H1 (cell line): ENCODE measurements around the gene GALNT6. TPM values are rescaled to one million over a fixed set of nuclear protein-coding genes. Genes with fewer than 3 reads are reported as not detected.
A peak's percentile ranks its signal among the peaks of the same experiment; 100 is the strongest.

Source experiments
- EP300 ChIP-seq, 2 experiments: IDR thresholded peaks; 1 replicate in 1 of 2; 2 replicates in 1 of 2; pipeline ENCODE4 v1.6.1; 2011 to 2012; ENCODE audit warnings: low read depth in 2 of 2, low read length in 2 of 2, mild to moderate bottlenecking in 2 of 2, borderline replicate concordance in 1 of 2, inconsistent platforms in 1 of 2, moderate library complexity in 1 of 2
- GABPA ChIP-seq: IDR thresholded peaks from 2 replicates; pipeline ENCODE4 v1.6.1; 2011; ENCODE audit warnings: mild to moderate bottlenecking, low read length, moderate library complexity, borderline replicate concordance; ENCODE audit not compliant: insufficient read depth
- PHF8 ChIP-seq: fragments of 200-600 bp; sonication (generic); conservative IDR thresholded peaks from 2 replicates; pipeline ENCODE4 v1.7.1; 2012; ENCODE audit warnings: low read depth, mild to moderate bottlenecking, inconsistent platforms, low read length, moderate library complexity
- SAP30 ChIP-seq: fragments of 300-600 bp; sonication (generic); IDR thresholded peaks from 2 replicates; pipeline ENCODE4 v1.7.1; 2012; ENCODE audit warnings: low read length, moderate library complexity, mild to moderate bottlenecking, inconsistent platforms; ENCODE audit not compliant: insufficient read depth, insufficient replicate concordance
- SIX5 ChIP-seq: IDR thresholded peaks from 2 replicates; pipeline ENCODE4 v1.6.1; 2011; ENCODE audit warnings: mild to moderate bottlenecking, low read depth, low read length
- TAF7 ChIP-seq: optimal IDR thresholded peaks from 2 replicates; pipeline ENCODE3; 2011; ENCODE audit warnings: low read depth, mild to moderate bottlenecking, inconsistent platforms, low read length, moderate library complexity, borderline replicate concordance
- TEAD4 ChIP-seq: IDR thresholded peaks from 2 replicates; pipeline ENCODE4 v1.6.1; 2012; ENCODE audit warnings: low read depth, low read length, inconsistent platforms, mixed read lengths
- polyA plus RNA-seq, 7 experiments: library from polyadenylated mRNA; depleted of rRNA in 3 of 7; stranded (reverse) in 5 of 7; unstranded in 2 of 7; fragments of >200 nt in 5 of 7; fragments of 200-250 nt in 2 of 7; gene quantifications; 1 replicate in 5 of 7; 2 replicates in 1 of 7; 4 replicates in 1 of 7; pipeline versions ENCODE4 v1.2.1 to v1.2.3, GENCODE V29; 2011 to 2013; ENCODE audit warnings: missing spikeins in 2 of 7, mixed read lengths in 2 of 7
- total RNA-seq: library from RNA; stranded (reverse); fragmentation: NEBNext Ultra II Directional; extraction: Animal tissue kit (Norgen Biotek cat#: 25700); gene quantifications from 2 replicates; pipeline ENCODE4 v1.2.1, GENCODE V29; 2021
- TF ChIP-seq, protein P1 (sequence below): IDR thresholded peaks from 2 replicates; pipeline ENCODE4 v1.6.1; 2012; ENCODE audit warnings: low read length, inconsistent platforms
- TF ChIP-seq, protein P2 (sequence below): IDR thresholded peaks from 2 replicates; pipeline ENCODE4 v1.6.1; 2012; ENCODE audit warnings: inconsistent platforms

The GALNT6 gene
- total and polyA plus RNA-seq, 2 of the 8 experiments (the other 6 are each of a cell fraction or from before 2014, with no cell fraction given) = 5.8 to 10.7 TPM

DNA sequence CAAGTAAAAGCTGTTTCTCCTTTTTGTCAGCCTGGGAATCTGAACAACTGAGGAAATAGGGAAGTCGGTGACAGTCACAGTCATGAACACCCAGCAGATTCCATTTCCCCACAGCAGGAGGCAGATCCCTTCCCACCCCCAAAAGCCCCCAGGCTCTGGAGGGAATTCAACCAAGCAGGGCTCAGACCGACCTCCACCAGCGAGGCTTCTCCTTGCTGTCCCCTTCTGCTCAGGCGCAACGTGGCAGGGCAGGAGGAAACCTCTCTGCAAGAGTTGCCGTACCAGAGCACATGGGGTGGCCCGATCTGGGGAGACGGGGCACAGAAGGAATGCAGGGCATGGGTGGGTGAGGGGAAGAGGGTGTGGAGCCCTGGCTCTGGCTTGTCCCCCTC, 319 bp downstream of the GALNT6 start (continued):
- TF ChIP-seq, protein P1, sequence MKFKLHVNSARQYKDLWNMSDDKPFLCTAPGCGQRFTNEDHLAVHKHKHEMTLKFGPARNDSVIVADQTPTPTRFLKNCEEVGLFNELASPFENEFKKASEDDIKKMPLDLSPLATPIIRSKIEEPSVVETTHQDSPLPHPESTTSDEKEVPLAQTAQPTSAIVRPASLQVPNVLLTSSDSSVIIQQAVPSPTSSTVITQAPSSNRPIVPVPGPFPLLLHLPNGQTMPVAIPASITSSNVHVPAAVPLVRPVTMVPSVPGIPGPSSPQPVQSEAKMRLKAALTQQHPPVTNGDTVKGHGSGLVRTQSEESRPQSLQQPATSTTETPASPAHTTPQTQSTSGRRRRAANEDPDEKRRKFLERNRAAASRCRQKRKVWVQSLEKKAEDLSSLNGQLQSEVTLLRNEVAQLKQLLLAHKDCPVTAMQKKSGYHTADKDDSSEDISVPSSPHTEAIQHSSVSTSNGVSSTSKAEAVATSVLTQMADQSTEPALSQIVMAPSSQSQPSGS = no peak
- TF ChIP-seq SIX5 (no peak), EP300 (IDR thresholded peaks at IDR 0.05; ENCODE audit: borderline replicate concordance in 1 of 2, low read depth in 2 of 2, low read length in 2 of 2) (no peak), GABPA (no peak), TEAD4 (0 out of 2 replicates have a peak, but pooled peaks have one; percentile 37), SAP30 (peak; percentile 38), TAF7 (no peak), PHF8 (0 out of 2 replicates have a peak, but pooled peaks have one; percentile 22)
- TF ChIP-seq, protein P2, sequence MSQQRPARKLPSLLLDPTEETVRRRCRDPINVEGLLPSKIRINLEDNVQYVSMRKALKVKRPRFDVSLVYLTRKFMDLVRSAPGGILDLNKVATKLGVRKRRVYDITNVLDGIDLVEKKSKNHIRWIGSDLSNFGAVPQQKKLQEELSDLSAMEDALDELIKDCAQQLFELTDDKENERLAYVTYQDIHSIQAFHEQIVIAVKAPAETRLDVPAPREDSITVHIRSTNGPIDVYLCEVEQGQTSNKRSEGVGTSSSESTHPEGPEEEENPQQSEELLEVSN = no peak; the same call in 1 of the 2 replicates
